HCEC 1CT (cell line): ENCODE data around the gene CTAG1B.
"Not testable (repeated sequence)": the region's sequence is repeated elsewhere in the genome, so short reads cannot be mapped to it uniquely, and the experiment has no call there.

Source experiments
- DNase-seq: peaks from one replicate; pipeline ENCODE4 v3.0.0-alpha.2; 2017

CTAG1B gene

GRCh38 chrX:154620767-154621414 is 1.8 kb upstream of the CTAG1B start:
- DNase-seq: not testable (repeated sequence)

DNA sequence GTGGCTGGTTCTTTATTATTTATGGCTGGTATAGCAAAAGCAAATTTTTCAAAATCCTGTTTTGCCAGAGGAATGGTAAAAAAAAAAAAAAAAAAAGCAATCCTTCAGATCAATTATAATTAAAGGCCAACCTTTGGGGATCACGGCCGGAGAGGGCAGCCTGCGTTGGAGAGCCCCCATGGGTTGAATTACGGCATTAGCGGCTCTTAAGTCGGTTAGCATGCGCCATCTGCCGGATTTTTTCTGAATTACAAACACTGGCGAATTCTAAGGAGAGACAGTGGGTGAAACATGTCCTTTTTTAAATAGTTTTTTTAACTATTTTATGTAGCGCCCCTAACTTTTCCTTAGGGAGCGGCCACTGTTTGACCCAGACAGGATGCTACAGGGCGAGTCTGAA is 5.5 kb downstream of the CTAG1B start:
- not testable (repeated sequence) for DNase-seq

GRCh38 chrX:154611146-154611545 is 7.9 kb downstream of the CTAG1B start:
- DNase-seq: not testable (repeated sequence)

GRCh38 chrX:154608823-154609222 is 10.3 kb downstream of the CTAG1B start:
- not testable (repeated sequence) for DNase-seq

GRCh38 chrX:154607976-154608375 is 11.1 kb downstream of the CTAG1B start:
- not testable (repeated sequence) for DNase-seq

- no peak for DNase-seq
Observed at GRCh38 chrX:154607370-154607769, 11.7 kb downstream of the CTAG1B start.

DNA sequence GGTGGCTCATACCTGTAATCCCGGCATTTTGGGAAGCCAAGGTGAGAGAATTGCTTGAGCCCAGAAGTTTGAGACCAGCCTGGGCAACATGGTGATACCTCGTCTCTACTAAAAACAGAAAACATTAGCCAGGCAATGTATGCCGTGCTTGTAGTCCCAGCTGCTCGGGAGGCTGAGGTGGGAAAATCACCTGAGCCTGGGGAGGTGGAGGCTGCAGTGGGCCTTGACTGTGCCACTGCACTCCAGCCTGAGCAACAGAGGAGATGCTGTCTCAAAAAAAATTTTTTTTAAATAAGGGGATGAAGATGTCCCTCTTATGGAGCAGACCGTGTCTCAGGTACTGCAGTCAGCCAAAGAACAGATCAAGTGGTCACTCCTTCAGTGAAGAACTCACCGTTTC is 13.5 kb downstream of the CTAG1B start:
- no peak for DNase-seq

GRCh38 chrX:154603438-154604430 is 15.3 kb downstream of the CTAG1B start:
- peak; percentile 62 for DNase-seq

- DNase-seq: no peak
Observed at GRCh38 chrX:154602766-154603437, 16.2 kb downstream of the CTAG1B start.

- DNase-seq: no peak
Observed at GRCh38 chrX:154602226-154602625, 16.9 kb downstream of the CTAG1B start.

- DNase-seq: no peak
Observed at GRCh38 chrX:154600759-154601374, 18.2 kb downstream of the CTAG1B start.

DNA sequence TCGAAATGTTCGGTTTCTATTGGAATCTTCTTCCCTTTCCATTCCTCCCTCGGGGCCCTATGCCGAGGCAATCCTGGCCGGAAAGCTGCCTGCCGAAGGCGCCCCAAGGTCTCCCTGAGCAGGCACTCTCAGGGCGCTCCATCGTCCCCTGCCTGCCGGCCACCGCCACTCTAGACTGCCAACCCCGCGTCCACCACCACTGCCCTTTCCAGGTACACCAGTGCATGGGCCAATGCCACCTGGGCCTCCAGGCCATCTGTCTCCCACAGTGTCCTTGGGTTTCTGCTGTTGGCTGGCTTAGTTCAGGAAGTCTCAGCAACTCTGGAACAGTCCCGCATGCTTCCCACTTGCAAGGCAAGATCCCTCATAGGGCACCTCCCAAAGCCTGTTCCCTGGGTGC is 19.6 kb downstream of the CTAG1B start:
- no peak for DNase-seq

- DNase-seq: no peak
Observed at GRCh38 chrX:154598656-154599055, 20.4 kb downstream of the CTAG1B start.

GRCh38 chrX:154597221-154597620 is 21.9 kb downstream of the CTAG1B start:
- no peak for DNase-seq

- peak; percentile 46 for DNase-seq
Observed at GRCh38 chrX:154596290-154596929, 22.7 kb downstream of the CTAG1B start.

DNA sequence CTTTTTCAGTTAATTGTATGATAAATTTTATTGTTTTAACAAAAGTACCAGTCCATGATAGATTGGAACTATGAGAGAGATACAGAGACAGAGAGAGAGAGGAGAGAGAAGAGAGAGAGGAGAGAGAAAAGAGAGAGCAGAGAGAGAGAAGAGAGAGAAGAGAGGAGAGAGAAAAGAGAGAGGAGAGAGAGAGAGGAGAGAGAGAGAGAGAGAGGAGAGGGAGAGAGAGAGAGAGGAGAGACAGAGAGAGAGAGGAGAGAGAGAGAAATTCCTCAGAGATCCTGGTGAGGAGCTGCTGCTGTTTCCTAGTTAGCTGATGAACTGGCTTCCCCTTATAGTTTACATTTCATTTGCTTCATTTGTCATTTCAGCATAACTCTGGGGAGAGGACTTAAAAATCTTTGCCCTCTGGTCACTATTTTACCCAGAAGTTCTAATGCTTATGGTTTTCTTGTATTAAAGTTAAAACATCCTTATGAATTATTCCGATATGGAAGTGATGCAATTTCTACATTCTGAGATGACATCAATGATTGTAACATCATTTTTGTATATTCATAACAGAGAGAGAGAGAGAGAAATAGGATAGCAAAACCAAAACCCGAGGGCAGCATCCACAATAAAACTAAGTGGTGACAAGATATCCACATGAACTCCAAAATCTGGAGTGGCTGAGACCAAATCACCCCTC is 23.4 kb downstream of the CTAG1B start:
- DNase-seq: no peak

DNA sequence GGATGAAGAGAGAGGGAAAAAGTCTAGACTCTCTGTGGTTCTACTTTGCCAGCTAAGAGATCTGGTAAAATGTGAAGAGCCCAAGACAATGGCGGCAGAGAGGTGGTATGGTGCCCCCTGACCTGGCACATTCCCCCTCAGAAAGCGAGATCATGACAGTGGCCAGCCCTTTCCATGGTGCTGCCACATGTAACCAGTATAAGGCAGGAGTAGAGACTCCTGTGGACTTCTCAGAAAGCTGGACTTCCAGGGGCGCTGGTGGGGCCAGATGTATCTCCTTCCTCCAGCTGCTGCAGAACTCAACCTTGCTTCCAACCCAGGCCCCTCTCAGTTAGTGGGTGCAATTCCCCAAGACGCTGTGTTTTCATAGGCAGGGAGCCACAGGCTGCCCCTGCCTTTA is 24.6 kb downstream of the CTAG1B start:
- DNase-seq: no peak

- no peak for DNase-seq
Observed at GRCh38 chrX:154593201-154593600, 25.9 kb downstream of the CTAG1B start.

DNA sequence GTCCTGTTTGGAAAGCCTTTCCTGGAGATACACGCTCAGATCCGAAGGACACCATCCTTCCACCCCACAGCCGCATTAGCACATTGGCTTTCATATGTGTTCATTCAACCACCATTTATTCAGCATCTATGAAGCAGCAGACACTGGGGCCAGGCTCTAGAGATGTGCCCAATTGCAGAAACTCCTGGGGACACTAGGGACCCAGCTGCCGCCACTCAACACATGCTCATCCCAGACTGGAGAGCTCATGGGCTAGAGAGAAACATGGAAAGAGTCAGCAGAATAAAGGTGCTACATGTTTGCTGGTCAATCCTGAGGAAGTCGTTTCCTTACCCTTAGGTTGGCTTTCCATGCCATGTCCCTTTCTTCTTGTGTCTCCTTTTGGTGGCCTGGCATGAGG is 26.6 kb downstream of the CTAG1B start:
- no peak for DNase-seq

DNA sequence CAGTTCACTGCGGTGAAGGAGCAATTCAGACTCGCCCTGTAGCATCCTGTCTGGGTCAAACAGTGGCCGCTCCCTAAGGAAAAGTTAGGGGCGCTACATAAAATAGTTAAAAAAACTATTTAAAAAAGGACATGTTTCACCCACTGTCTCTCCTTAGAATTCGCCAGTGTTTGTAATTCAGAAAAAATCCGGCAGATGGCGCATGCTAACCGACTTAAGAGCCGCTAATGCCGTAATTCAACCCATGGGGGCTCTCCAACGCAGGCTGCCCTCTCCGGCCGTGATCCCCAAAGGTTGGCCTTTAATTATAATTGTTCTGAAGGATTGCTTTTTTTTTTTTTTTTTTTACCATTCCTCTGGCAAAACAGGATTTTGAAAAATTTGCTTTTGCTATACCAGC is 28.7 kb downstream of the CTAG1B start:
- not testable (repeated sequence) for DNase-seq

DNA sequence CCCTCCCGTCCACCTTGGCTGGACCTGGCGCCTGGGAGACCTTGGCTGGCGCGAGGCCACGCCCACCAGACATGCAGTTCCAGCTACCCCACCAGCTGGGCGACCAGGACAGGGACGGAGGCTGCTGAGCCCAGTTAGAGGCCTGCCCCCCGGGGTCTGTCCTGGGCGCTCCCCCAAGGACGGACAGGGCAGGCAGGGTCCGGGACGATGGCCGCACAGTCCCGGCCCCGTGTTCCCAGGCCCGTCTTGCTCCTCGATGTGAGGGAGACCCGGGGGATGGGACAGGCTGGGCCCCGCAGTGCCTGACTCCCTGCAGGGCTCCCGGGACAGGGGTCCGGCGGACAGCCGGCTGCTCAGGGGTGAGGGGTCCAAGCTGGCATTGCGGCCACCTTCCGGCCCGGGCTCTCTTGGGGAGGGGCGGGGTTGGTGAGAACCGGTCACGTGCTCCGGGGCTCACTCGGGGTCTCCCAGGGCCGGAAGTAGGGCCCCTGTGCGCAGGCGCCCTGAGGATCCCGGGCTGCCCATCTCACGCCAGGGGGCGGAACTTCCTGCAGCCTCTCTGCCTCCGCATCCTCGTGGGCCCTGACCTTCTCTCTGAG is 34.4 kb downstream of the CTAG1B start, which contains the start of gene CTAG1A:
CTAG1A (plus strand) TSS at position 549 of the 599 bp plus-strand sequence. CDS start 74 bp downstream, outside the sequence.
- not testable (repeated sequence) for DNase-seq
